ENCODE data around the gene TAL1. TPM values are rescaled to one million over a fixed set of nuclear protein-coding genes. Genes with fewer than 3 reads are reported as not detected.

TAL1 gene
- total RNA-seq, 1 experiment from 2014 or later: not detected

DNA sequence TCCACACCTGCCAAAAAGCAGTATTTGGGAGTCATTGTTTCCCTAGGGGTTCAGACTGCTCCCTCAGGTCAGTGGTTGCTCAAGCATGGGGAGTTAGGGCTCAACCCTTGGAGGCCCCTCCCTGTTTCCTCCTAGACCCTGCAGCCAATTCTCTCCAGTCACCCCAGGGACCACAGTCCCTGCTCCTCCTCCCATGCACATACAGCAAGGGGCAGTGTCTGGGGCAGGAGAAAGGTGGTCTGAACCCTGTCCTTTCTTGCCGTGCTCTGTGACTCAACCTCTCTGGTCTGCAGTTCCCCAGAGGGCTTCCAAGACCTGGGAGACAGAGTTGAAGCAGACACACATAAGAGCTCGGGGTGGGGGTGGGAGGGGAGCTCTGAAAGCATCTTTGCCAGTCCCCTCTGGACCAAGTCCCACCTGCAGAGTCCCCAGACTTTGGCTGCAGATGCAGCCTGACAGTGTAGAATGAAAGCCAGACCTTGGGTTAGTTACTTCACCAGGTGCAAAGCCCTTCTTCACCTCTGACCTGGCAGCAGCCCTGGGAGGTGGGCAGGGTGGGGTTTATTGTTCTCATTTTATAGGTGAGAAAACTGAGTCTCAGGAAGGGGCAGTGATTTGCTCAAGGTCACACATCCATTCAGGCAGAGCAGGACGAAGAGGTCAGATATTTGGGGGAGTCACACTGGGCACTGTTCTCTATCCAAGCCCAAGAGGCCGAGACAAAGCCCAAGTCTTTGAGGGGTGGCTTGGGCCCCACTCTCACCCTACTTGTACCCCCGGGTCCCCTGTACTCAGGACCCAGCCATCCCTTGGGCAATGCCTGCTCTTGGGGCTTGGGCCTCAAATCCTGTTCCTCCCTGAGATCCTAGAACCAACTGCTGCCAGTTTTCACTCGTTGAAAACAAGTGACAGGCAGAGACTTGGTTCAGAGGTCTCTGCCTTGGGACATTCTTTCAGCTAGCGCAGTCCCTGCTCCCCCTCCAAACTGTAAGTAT, 42.9 kb downstream of the TAL1 start:
- Histone ChIP-seq H3K27ac (ENCODE audit: insufficient read length, low read depth, low read length) (no peak overlapping the region), H3T11ph (ENCODE audit: low read length) (no peak overlapping the region), H3K23ac (ENCODE audit: insufficient read length, low read depth, low read length) (no peak overlapping the region), H2BK5ac (ENCODE audit: insufficient read length, low read length) (no peak overlapping the region), H3K27me3 (ENCODE audit: insufficient read depth, low read length) (0 out of 2 replicates have a peak, but pooled peaks cover under 1% of the 10 kb centered on the region), H3K4ac (ENCODE audit: low read depth, low read length) (no peak overlapping the region), H3K9ac (ENCODE audit: extremely low read depth, insufficient read length, low read length) (no peak overlapping the region), H3K23me2 (ENCODE audit: insufficient read length, low read depth, low read length, poor library complexity, severe bottlenecking) (no peaks in the 10 kb centered on the region), H3K56ac (ENCODE audit: insufficient read length, low read depth, low read length) (no peak overlapping the region), H2BK12ac (ENCODE audit: insufficient read length, low read depth, low read length) (no peak overlapping the region), H3K79me2 (ENCODE audit: insufficient read depth, low read length) (no peaks in the 10 kb centered on the region), H2BK20ac (ENCODE audit: low read depth, low read length, poor library complexity, severe bottlenecking) (no peak overlapping the region), H4K20me1 (ENCODE audit: control insufficient read depth, insufficient read depth, insufficient read length) (no peaks in the 10 kb centered on the region), H3K14ac (ENCODE audit: insufficient read depth, low read length) (no peak overlapping the region), H3K9me3 (ENCODE audit: control insufficient read depth, low read depth, low read length) (no peaks in the 10 kb centered on the region), H2BK120ac (ENCODE audit: low read depth, low read length, poor library complexity, severe bottlenecking) (no peak overlapping the region), H4K91ac (ENCODE audit: insufficient read length, low read depth, low read length) (no peak overlapping the region), H3K4me1 (ENCODE audit: insufficient read depth, low read length) (peaks cover 7% of the 10 kb centered on the region), H3K79me1 (ENCODE audit: insufficient read depth, low read depth, low read length, poor library complexity, severe bottlenecking) (no peaks in the 10 kb centered on the region), H2AFZ (ENCODE audit: low read length) (no peak overlapping the region), H3K4me2 (ENCODE audit: insufficient read depth, insufficient read length, low read length) (no peak overlapping the region), H4K5ac (ENCODE audit: insufficient read length, low read depth, low read length) (no peak overlapping the region), H2AK5ac (ENCODE audit: insufficient read length, low read length) (no peak overlapping the region), H3K18ac (ENCODE audit: insufficient read length, low read depth, low read length) (no peak overlapping the region), H2BK15ac (ENCODE audit: low read depth, low read length) (no peak overlapping the region), H4K8ac (replicated peaks; ENCODE audit: insufficient read length, low read depth, low read length) (no peak overlapping the region)
- no peak for TF ChIP-seq CTCF (conservative IDR thresholded peaks at IDR 0.05)
- no peak for DNase-seq
- Mint-ChIP-seq H3K4me1 (peaks cover 31 to 39% of the 10 kb centered on the region in 2 experiments), H3K9me3 (peaks cover 5 to 9% of the 10 kb centered on the region in 2 experiments; a peak in 2 of 5 replicates), H3K27me3 (ENCODE audit: low read depth) (peaks cover 55% of the 10 kb centered on the region), H3K4me3 (no peak overlapping the region), H3K27ac (no peak overlapping the region; a peak in 1 of 7 replicates), H3K36me3 (ENCODE audit: insufficient read depth in 1 of 3, low read depth in 3 of 3) (0 out of 7 replicates have a peak, but pooled peaks cover 0 to 3% (median 0%) of the 10 kb centered on the region in 3 experiments)
- no CpG with 5 or more reads among the region's 7 CpGs for WGBS (ENCODE audit: extremely low coverage, insufficient read length, low lambda C conversion rate)
